K562 (cell line): ENCODE measurements around the gene SLC5A11. TPM values are rescaled to one million over a fixed set of nuclear protein-coding genes. Genes with fewer than 3 reads are reported as not detected.

Experiments
- ATAC-seq: fragments of 200-7000 bp; cut with Tn5 transposase; 3 replicates; pipeline ENCODE4 v1.9.1; 2020; ENCODE audit warnings: moderate library complexity
- BruUV-seq: library from RNA; stranded (reverse); fragments of 400-500 nt; replicated peaks from 2 replicates; lab custom pipeline; 2021; lab: Mats Ljungman, UMichigan
- CTCF ChIA-PET: fragments of 300-600 bp; formaldehyde crosslinking; extraction: SDS; loops from one replicate; lab custom pipeline; 2021; ENCODE audit warnings: low intra/inter-chr PET ratio; lab: Yijun Ruan, JAX
- POLR2A ChIA-PET: fragments of 300-600, 350-650 bp; sonication (Branson Sonifier 250); formaldehyde crosslinking; extraction: SDS; loops from one replicate; lab custom pipeline; 2021; ENCODE audit warnings: antibody characterized with exemption, inconsistent platforms; lab: Yijun Ruan, JAX
- DNase-seq, 4 experiments: peaks; one replicate each; pipeline versions ENCODE4 v3.0.0 to v3.0.0-alpha.2; 2011 to 2018; ENCODE audit warnings: low spot score in 3 of 4, mixed read lengths in 3 of 4; ENCODE audit errors: extremely low read depth in 1 of 4
- FAIRE-seq: peaks from 2 replicates; lab custom pipeline; 2011; peaks lifted over from hg19 to GRCh38; lab: Jason Lieb, UNC
- H2AFZ ChIP-seq: 2 replicates; pipeline ENCODE4 v1.6.0; 2011; ENCODE audit warnings: low read depth, low read length, control low read depth, inconsistent platforms
- H3K27ac ChIP-seq: fragments of 200-600 bp; 3 replicates; pipeline ENCODE4 v1.8.0; 2011; ENCODE audit warnings: low read depth, mild to moderate bottlenecking, control low read depth, inconsistent platforms, low read length, moderate library complexity, mixed read lengths; ENCODE audit errors: extremely low read depth
- H3K27me3 ChIP-seq, 2 experiments: fragments of 300-600 bp in 1 of 2; 2 replicates in 1 of 2; 3 replicates in 1 of 2; pipeline versions ENCODE4 v1.6.0 to v1.8.0; 2011; ENCODE audit warnings: inconsistent platforms in 2 of 2, low read length in 2 of 2, mild to moderate bottlenecking in 1 of 2, mixed read lengths in 1 of 2, moderate library complexity in 1 of 2; ENCODE audit not compliant: control insufficient read depth in 2 of 2, insufficient read depth in 2 of 2
- H3K36me3 ChIP-seq: fragments of 300-600 bp; 3 replicates; pipeline ENCODE4 v1.8.0; 2011; ENCODE audit warnings: mild to moderate bottlenecking, low read length, inconsistent platforms; ENCODE audit not compliant: control insufficient read depth, insufficient read depth
- H3K4me1 ChIP-seq, 2 experiments: fragments of 200-600 bp in 1 of 2; replicated peaks in 1 of 2; 2 replicates in 1 of 2; 3 replicates in 1 of 2; pipeline versions ENCODE4 v1.5.1 to v1.8.0; 2011; ENCODE audit warnings: inconsistent platforms in 2 of 2, low read length in 2 of 2, mild to moderate bottlenecking in 1 of 2, mixed read lengths in 1 of 2, moderate library complexity in 1 of 2; ENCODE audit not compliant: control insufficient read depth in 2 of 2, insufficient read depth in 2 of 2
- H3K4me2 ChIP-seq: 2 replicates; pipeline ENCODE4 v1.6.1; 2011; ENCODE audit warnings: low read length, control low read depth, inconsistent platforms, mixed read lengths; ENCODE audit not compliant: insufficient read depth
- H3K4me3 ChIP-seq: fragments of 200-600 bp; sonication (generic), shearing (Covaris generic); 2 replicates; pipeline ENCODE4 v1.5.1; 2016; ENCODE audit warnings: control low read depth, inconsistent platforms
- H3K79me2 ChIP-seq: fragments of 200-600 bp; 3 replicates; pipeline ENCODE4 v1.8.0; 2011; ENCODE audit warnings: low read length, inconsistent platforms; ENCODE audit not compliant: control insufficient read depth, insufficient read depth
- H3K9ac ChIP-seq, 2 experiments: 2 replicates each; pipeline versions ENCODE4 v1.6.0 to v1.6.1; 2011; ENCODE audit warnings: low read depth in 2 of 2, low read length in 2 of 2, control low read depth in 1 of 2, inconsistent platforms in 1 of 2, mild to moderate bottlenecking in 1 of 2, mixed read lengths in 1 of 2; ENCODE audit not compliant: insufficient read depth in 1 of 2
- H3K9me1 ChIP-seq: one replicate; pipeline ENCODE4 v1.6.0; 2011; ENCODE audit warnings: inconsistent platforms, mild to moderate bottlenecking, low read length, moderate library complexity; ENCODE audit not compliant: control insufficient read depth, insufficient read depth
- H3K9me3 ChIP-seq: replicated peaks from 2 replicates; pipeline ENCODE4 v1.5.1; 2011; ENCODE audit warnings: low read depth, low read length, inconsistent platforms; ENCODE audit not compliant: control insufficient read depth, insufficient read depth
- H4K20me1 ChIP-seq: replicated peaks from 2 replicates; pipeline ENCODE4 v1.6.1; 2011; ENCODE audit warnings: low read length, inconsistent platforms, mixed read lengths; ENCODE audit not compliant: control insufficient read depth, insufficient read depth
- BCOR ChIP-seq: fragments of 450-650 bp; IDR thresholded peaks from 2 replicates; pipeline ENCODE4 v1.6.1; 2016
- BHLHE40 ChIP-seq: IDR thresholded peaks from 2 replicates; pipeline ENCODE4 v1.6.1; 2011; ENCODE audit warnings: low read length, improper control_type of control experiment
- HMG20A ChIP-seq: fragments of 450-650 bp; formaldehyde crosslinking; conservative IDR thresholded peaks from 2 replicates; pipeline ENCODE4 v1.4.0; 2020; ENCODE audit warnings: mild to moderate bottlenecking, mixed read lengths
- ID3 ChIP-seq, 2 experiments: fragments of 250-450 bp in 1 of 2; fragments of 450-650 bp in 1 of 2; sonication (Bioruptor Pico) in 1 of 2; IDR thresholded peaks; 2 replicates each; pipeline versions ENCODE4 v1.6.1 to v1.8.0; 2016 to 2021; ENCODE audit warnings: mild to moderate bottlenecking in 2 of 2, moderate library complexity in 2 of 2, missing compliant biosample characterization in 1 of 2, missing genetic modification characterization in 1 of 2
- IRF9 ChIP-seq: fragments of 450-650 bp; IDR thresholded peaks from 2 replicates; pipeline ENCODE4 v1.6.1; 2016; ENCODE audit warnings: missing biosample characterization, missing genetic modification characterization
- MCM5 ChIP-seq: fragments of 450-650 bp; IDR thresholded peaks from 2 replicates; pipeline ENCODE4 v1.6.1; 2016; ENCODE audit warnings: low read depth
- POLR2B ChIP-seq: fragments of 450-650 bp; IDR thresholded peaks from 2 replicates; pipeline ENCODE4 v1.6.1; 2018; ENCODE audit warnings: low read depth; ENCODE audit not compliant: partially characterized antibody
- PRPF4 ChIP-seq: fragments of 200-400 bp; formaldehyde crosslinking; IDR thresholded peaks from one replicate; pipeline ENCODE4 v1.6.1; 2017; ENCODE audit warnings: low read length, low read depth, mild to moderate bottlenecking; ENCODE audit not compliant: insufficient read depth, poor library complexity, severe bottlenecking
- PTBP1 ChIP-seq: fragments of 200-400 bp; formaldehyde crosslinking; IDR thresholded peaks from 2 replicates; pipeline ENCODE4 v1.6.1; 2017; ENCODE audit warnings: low read depth, low read length
- RFX7 ChIP-seq: fragments of 250-450 bp; sonication (Bioruptor Pico); IDR thresholded peaks from 2 replicates; pipeline ENCODE4 v1.5.1; 2021; ENCODE audit warnings: mild to moderate bottlenecking
- ZBTB11 ChIP-seq, 3 experiments: fragments of 200-800 bp in 1 of 3; fragments of 250-450 bp in 1 of 3; fragments of 450-650 bp in 1 of 3; sonication (Bioruptor Pico) in 1 of 3; sonication (Bioruptor generic) in 1 of 3; formaldehyde crosslinking in 1 of 3; IDR thresholded peaks; 2 replicates each; pipeline versions ENCODE4 v1.6.1 to v1.8.0; 2016 to 2022; ENCODE audit warnings: mild to moderate bottlenecking in 2 of 3, missing genetic modification characterization in 2 of 3, missing compliant biosample characterization in 1 of 3, moderate library complexity in 1 of 3
- WGBS: fragments of 100-300 bp; shearing (Covaris generic); methylation state at CpG from one replicate; pipeline ENCODE4 v1.1.6; 2016; ENCODE audit warnings: low coverage, mixed read lengths; ENCODE audit not compliant: insufficient coverage; ENCODE audit errors: missing lambda C conversion rate; 5-methylcytosine and 5-hydroxymethylcytosine counted together
- in situ Hi-C: fragments of 300-500 bp; cut with MboI; formaldehyde crosslinking; loops from 4 replicates; pipeline ENCODE4 v1.15.0; 2018; ENCODE audit warnings: inconsistent platforms, mixed read lengths
- intact Hi-C: fragments of 100-400 bp; cut with micrococcal nuclease; formaldehyde crosslinking; loops from 2 replicates; pipeline ENCODE4 v1.14.2; 2022
- polyA plus RNA-seq, 8 experiments: library from polyadenylated mRNA; depleted of rRNA in 4 of 8; stranded (reverse) in 5 of 8; unstranded in 3 of 8; fragments of >200 nt; fragmentation: Nextera tagmentation in 2 of 8; fragmentation: Illumina TruSeq in 1 of 8; extraction: Ambion mirVana in 2 of 8; extraction: Trizol in 1 of 8; gene quantifications; 2 replicates each; pipeline versions ENCODE4 v1.2.1 to v1.2.3, GENCODE V29; 2011 to 2014; ENCODE audit warnings: inconsistent platforms in 1 of 8, missing spikeins in 1 of 8
- total RNA-seq, 7 experiments: library from RNA; depleted of rRNA in 6 of 7; stranded (reverse); fragments of >200 nt in 6 of 7; fragmentation: Illumina TruSeq in 2 of 7; extraction: Trizol in 2 of 7; gene quantifications; 2 replicates each; pipeline versions ENCODE4 v1.2.1 to v1.2.3, GENCODE V29; 2011 to 2021; ENCODE audit warnings: low replicate concordance in 1 of 7

Gene SLC5A11
- total and polyA plus RNA-seq, 9 of the 15 experiments (the other 6 are each of a cell fraction or from before 2014, with no cell fraction given): 0.04 to 0.25 (median 0.11) TPM; not detected in 3

- ATAC-seq: no peak
- Histone ChIP-seq H2AFZ (no peak overlapping the region), H3K4me1 (no peaks in the 10 kb centered on the region), H3K36me3 (peaks cover 45% of the 10 kb centered on the region; the same call in 2 of the 3 replicates), H3K4me2 (no peak overlapping the region), H3K27me3 (no peaks in the 10 kb centered on the region), H3K27ac (no peak overlapping the region), H4K20me1 (no peaks in the 10 kb centered on the region), H3K4me3 (no peak overlapping the region)
- CTCF ChIA-PET: no interaction called here
- WGBS: 93% methylated on average over 9 of the region's 14 CpGs
- FAIRE-seq: no peak
- POLR2A ChIA-PET: no interaction called here
- DNase-seq: no peak
- TF ChIP-seq IRF9 (tag): no peak
- no peak for TF ChIP-seq BHLHE40
- TF ChIP-seq MCM5: no peak
- TF ChIP-seq RFX7 (CRISPR knock-in tag): no peak
- TF ChIP-seq HMG20A (CRISPR knock-in tag): no peak
- no peak for TF ChIP-seq PRPF4
- TF ChIP-seq PTBP1: no peak
- TF ChIP-seq BCOR: no peak
- TF ChIP-seq ZBTB11 (CRISPR knock-in tag; IDR thresholded peaks at IDR 0.05): no peak
- no peak for TF ChIP-seq POLR2B
- no peak for TF ChIP-seq ID3 (CRISPR knock-in tag; IDR thresholded peaks at IDR 0.05)
- TF ChIP-seq ID3 (tag; IDR thresholded peaks at IDR 0.05): no peak
- TF ChIP-seq, all 486 proteins: peak for 0
- H3K9me1 ChIP-seq: no peaks in the 10 kb centered on the region
- H3K9ac ChIP-seq: no peak overlapping the region
- BruUV-seq: no TSS peak
- H3K79me2 ChIP-seq: no peaks in the 10 kb centered on the region
- intact Hi-C loops (no loop called here), in situ Hi-C loops (no loop called here)
- H3K9me3 ChIP-seq: no peaks in the 10 kb centered on the region
These were observed 93.5 kb downstream of the SLC5A11 start for GRCh38 chr16:24939224-24939623.
